NCI-H226 (cell line): Measurements from ENCODE around the gene CASTOR1.

Source experiments
- DNase-seq: peaks from one replicate; pipeline ENCODE4 v3.0.0-alpha.2; 2015

Gene CASTOR1

DNA sequence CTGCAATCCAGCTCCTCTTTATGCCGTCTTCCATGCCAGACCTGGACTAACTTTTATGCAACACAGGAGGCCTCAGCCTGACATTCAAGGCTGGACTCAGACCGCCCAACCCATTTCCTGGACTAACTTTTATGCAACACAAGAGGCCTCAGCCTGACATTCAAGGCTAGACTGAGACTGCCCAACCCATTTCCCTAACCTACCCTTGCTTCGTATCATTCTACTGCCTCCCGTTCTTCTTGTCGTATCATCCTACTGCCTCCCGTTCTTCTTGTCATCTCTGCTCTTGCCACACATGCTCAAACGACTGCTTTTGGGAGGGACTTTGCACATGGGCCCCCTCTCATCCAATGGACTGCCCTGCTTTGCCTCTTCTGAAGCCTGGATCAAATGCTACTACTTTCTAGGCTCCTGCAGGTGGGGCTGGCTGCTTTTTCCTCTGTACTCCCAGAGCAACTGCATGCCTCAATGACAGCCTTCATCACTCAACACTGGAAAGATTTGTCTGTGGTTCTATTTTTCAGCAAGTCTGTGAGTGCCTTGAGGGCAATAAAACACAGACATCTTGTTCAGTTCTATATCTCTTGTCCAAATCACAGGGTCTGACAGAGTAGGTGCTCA, 29.6 kb upstream of the CASTOR1 start:
- no peak for DNase-seq

DNA sequence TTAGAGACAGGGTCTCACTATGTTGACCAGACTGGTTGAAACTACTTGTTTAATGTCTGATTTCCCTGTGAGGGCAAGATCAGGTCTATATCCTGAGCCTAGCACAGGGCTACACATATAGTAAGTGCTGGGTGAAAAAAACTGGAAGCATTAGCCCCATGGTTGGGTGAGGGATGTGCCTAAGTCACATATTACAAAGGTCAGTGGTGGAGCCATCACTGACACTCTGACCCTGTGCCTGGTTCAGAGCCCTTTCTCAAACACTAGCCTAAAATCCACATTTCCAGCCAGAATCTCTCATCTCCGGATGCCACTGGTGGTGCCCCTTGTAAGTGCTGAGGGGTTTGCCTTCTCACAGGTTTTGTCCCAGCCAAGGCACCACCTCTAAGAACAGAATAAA, 28.5 kb upstream of the CASTOR1 start:
- DNase-seq: no peak

DNA sequence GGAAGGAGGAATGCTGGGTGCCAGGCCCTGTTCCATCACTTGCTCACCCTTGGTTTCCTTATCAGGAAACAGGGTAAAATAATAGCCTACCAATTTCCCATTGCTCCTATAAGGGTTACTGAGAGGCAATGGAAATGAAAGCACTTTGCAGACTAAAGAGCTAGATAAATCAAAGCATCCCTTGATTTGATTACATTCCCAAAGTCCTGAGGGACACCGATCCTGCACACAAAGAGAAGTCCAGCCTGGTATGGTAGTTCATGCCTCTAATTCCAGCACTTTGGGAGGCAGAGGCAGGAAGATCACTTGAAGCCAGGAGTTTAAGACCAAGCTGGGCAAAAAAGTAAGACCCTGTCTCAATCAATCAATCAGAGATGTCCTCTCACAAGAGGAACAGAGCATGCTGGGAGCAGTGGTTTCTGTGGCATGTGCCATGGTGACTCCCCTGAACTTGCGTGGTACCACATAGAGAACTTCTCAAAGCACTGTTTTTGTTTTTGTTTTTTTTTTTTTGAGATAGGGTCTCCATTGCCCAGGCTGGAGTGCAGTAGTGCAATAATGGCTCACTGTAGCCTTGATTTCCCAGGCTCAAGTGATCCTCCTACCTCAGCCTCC, 26.8 kb upstream of the CASTOR1 start:
- no peak for DNase-seq

DNA sequence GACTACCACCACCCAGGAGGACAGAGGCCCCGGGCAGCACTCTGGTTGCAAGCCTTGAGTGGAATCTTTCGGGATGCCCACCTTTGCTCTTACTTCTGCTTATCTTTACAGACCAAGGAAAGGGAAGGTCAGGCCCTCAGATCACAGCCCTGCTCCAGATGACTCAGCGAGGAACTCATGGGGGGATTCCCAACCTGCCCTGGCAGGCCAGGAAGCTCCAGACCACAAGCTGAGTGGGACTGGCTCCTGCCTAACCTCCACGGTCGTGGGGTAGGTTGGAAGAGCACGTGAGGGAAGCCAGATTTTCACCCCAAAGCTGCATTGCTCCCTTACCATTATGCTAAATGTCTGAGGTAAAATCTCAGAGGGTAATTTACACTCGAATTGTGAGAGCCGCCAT, 25.6 kb upstream of the CASTOR1 start:
- DNase-seq: peak; percentile 65

DNA sequence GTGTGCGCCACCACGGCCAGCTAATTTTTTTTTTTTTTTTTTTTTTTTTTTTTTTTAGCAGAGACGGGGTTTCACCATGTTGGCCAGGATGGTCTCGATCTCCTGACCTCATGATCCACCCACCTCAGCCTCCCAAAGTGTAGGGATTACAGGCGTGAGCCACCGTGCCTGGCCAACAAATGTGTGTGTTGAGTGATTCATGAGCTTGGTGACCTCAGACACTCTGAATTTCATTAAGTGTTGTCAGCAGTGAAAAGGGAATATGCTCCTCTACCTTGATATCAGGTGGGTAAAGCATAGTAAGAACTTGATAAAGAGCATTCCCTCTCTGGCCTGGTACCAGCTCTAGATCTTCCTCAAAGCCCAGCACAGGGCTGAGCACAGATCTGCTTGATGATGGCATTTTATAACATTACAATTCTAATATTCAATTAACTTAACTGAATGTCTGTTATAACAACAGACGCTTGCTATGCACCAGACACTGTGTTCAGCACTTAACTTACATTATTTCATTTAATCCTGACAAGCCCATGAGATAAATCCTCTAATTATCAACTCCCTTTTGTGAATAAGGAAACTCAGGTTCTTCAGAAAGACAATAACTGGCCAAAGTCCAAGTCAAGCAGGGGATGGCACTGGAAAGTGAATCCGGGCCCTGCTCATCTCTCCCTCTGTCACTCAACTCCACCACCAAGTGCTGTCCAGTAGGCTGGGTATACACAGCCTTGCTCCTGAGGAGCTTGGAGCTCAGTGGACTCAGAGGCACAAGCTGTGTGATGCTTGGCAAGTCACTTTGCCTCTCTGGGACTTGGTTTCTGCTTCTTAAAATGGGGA, 24.4 kb upstream of the CASTOR1 start:
- peak; percentile 12 for DNase-seq

DNA sequence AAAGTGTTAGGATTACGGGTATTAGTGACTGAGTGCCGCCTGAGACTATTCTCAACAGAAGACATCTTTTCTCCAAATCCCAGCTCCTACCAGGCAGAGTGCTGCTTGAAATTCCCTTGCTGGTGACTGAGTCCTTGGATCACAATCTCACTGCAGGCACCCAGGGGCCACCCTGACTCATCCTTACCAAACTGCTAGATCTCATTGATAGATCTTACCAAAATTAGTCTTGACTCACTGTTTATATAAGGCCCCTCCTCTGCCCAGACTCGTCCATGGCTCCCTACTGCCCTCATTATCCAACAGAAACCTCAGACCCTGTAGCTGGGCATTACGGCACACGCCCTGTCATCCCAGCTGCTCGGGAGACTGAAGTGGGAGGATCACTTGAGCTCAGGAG, 22.7 kb upstream of the CASTOR1 start:
- DNase-seq: peak; percentile 15

DNA sequence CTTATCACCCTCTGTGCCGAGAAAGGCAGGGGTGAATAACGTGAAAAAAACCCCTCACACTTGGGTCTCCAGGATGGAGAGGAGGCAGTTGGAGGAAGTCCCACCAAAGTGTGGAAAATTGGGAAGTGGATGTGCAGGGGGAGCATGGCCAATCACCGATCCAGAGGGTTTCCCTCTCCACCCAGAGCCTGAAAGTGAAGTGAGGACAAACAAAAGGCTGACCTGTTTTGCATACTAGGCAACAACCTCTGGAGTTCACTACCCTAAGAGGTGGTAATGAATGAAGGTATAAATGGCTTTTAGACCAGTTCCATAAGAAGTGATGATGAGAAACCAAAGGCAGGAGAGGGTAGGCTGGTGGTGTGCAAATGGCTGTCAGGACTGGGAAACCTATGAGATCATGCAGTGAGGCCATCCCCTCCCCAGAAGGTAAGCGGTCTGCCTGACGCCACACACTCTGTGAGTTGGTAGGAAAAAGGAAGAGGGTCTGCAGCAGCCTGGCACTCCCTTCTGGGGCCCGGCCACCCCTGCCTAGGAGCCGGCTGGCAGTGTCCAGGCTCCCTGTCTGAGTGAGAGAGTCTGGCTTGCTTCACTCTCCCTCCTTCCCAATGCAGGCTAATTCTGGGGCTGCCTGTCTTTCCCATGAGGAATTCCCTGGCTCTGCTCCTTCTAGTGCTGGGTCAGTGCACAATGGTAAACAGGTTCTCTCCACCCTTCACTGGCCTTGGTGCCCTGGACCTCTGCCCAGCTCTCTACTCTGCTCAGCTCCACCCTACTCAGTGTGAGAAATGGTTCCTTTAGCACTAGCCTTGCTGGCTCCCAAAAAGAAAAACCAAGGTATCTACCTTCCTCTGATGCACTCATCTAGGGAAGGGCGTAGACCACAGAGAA, 21.8 kb upstream of the CASTOR1 start:
- DNase-seq: peak; percentile 70

DNA sequence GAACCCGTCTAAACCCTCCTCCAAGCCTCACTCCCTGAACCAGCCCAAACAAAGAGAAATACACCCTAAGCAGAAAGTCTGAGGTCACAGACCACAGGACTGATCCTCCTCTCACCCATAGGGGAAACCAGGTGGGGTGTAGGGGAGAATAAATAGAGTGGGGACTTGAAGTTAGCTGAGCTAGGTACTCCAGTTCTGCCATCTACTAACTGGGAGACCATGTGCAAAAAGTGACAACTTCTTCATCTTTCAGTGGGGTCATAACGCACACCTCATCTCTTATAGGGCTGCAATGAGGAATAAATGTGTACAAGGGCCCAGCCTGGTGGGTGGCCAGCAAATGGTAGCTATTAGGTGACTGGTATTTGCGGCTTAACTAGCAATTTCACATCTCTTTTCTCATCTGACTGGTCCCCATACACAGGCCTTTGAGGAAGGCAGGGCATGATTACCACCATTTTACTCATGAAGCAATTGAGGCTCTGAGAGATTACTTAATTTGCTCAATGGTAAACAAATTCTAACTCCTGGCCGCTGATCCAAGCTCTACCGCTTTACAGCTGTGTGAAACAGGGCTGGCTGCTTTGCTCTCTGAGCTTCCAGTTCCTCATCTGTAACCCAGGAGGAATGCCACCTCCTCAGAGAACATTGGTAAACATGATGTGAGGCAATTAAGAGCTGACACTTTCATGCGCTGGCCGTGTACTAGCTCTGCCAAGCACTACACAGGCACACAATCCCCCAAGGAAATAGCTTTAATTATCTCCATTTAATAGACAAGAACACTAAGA, 20.8 kb upstream of the CASTOR1 start:
- no peak for DNase-seq

DNA sequence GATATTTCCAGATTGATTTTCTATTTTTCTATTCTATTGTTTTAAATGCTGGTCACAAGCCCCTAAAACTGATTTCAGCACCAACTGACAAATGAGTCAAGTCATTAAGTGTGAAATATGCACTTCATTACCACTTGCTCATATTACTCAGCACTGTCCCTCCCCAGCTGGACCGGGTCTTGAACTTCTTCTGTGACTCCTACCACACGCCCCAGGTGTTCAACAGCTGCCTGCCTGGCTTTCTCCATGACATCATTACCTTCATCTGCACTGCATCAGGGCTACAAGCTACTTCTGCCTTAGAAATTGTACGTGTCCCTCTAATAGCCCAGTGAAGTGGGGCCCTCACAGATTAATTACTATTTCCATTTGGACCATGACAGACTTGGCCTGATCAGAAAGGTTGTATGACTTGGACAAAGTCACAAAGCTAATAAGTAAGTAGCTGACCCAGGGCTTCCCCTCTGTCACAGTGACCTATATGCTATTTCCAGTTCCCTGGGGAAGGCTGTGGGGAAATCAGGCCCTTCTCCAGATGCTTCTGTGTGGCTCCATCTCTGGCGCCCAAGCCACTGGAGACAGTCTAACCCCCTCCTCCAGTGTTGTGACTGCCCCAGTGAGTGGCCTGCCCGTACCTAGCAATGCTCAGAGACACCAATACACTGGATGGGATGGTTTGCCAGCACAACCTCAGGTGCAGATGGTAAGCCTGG, 19.4 kb upstream of the CASTOR1 start:
- DNase-seq: no peak

DNA sequence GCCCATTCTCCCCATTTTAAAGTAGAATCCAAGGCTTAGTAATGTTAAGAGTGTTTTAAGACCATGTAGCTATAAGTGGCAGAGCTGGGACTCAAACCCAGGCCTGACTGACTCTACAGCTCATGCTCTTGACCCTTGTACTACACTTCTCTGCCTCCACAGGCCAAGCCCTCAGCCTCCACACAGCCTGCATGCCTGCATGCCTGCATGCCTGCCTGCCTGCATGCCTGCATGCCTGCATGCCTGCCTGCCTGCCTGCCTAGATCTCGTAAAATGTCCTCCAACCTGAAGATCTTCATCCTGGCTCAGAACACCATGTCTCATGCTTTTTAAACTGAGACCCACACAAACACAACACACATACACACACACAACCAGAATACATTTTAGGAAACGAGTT, 18.8 kb upstream of the CASTOR1 start:
- no peak for DNase-seq

DNA sequence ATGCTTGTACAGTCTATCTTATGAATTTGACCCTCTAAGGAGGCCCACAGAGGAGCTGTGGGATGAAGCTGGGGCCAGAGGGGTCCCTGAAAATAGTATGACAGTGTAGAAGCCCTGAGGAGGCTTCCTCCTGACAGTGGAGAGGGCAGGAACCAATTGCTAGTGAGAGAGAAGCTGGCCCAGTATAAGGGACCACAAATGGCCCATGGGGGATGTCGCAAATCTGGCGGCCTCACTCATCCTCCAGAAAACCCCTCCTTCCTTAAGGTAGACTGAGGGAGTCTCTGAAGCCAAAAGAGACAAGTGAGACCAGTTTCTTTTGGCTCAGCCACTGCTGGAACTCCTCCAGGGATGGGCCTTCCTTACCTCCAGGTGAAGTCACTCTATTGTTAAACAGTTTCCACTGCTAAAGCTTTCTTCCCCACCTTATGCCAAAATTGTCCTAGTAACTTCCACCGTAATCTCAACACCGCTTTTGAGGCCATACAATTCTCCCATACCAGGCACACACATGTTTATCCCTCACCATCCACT, 17.8 kb upstream of the CASTOR1 start:
- no peak for DNase-seq

DNA sequence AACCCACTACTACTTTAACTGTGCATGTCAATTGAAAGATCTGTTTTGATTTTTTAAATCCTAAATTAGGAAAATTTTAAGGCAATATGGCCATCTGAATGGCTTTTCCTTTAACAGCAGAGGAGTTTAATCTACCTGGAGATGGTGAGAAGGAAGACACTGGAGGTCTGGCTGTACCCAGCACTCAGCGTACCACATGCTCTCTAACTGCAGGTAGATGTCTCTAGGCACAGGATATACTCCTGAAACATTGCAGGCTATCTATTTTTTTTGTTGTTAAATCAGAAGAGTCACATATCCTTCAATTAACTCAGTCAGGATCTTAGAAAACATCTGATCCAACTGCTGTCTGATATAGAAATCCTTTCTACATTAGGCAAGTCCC, 17.3 kb upstream of the CASTOR1 start:
- DNase-seq: no peak

DNA sequence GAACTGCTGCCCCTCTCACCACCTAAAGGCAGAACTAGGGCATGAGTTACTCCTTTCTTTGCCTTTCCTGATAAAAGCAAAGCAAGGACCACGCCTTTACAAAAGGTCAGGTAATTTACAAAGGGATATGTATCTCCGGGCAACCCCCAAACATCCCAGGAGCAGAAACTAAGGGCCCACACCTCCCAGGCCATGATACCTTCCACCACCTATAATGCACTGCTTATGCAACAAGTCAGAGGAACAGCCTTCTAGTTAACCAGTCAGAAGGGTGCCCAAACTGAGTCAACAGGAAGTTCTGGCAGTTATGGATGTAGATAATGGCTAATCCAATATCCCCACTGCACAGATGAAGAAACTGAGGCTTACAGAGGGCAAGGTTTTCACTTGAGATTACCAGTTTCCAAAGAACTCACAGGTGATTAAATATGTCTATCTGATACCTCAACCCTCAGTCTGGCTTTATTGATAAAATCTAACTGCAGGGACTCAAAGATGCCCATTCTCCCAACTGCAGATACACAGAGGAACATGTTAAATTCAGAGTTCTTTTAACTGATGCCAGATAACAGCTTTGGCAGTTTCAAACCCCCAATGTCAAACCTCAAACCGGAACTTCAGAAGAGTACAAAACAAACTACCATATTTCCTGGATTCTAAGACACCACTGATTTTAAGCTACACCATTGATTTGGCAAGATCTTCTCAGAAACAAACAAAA, 16.8 kb upstream of the CASTOR1 start:
- no peak for DNase-seq

DNA sequence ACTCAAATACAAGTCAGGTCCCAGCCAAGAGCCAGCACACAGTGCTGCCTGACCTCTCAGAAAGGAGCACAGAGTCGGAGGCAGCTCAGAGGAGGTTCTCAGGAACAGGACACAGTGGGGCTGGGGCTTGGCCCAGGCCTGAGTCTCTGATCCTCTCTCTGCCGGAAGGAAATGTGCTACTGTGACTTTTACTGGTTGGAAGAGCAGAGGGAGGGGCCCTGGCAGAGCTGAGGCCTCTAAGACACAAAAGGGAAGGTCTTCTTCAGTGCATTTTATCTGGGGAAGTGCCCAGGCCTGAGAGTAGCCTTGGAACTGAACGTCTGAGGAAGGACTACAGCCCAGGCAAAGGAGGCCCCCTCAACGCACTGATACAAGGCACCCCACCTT, 16.2 kb upstream of the CASTOR1 start:
- no peak for DNase-seq

DNA sequence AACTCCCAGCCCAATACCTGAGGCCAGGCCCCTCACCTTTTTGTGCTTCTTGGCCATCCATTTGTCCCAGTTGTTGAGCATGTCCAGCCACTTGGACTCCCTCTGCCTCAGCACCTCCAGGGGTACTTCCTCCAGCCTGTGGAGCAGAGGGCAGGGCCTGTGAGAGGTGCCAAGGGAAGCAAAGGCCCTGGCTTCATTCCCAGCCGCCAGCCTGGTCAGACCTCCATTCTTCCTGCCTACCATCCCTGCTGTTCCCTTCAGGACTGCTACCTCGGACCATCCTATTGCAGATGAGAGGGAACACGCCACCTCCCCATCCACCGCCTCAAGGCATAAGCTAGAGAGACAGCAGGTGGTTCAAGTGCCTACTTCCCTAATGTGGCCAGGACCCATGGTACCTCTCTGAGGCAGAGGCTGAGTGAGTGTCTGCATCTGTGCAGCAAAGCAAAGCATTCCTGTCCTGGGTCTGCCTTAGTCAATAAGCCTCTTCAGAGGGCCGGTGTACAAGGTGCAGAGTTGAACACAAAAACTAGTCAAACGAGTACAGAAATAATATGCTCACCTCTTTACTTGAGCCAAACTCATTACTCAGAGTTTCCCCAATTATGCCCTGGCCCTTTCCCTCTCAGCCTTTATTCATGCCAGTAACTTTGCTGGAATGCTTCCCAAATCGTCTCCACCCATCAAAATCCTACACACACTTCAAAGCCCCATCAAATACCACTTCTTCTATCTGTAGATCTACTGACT, 15.4 kb upstream of the CASTOR1 start:
- DNase-seq: no peak

DNA sequence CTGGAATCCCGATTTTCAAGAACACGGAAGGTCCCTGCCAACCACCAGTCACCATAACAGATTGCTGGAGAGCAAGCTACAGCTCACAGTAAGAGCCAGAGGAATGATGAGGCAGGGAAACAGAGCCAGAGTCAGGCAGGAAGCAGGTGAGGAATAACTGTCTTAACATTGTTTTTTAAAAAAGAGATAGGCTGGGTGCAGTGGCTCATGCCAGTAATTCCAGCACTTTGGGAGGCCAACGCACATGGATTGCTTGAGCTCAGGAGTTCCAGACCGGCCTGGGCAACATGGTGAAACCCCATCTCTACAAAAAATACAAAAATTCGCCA, 13.5 kb upstream of the CASTOR1 start:
- no peak for DNase-seq

DNA sequence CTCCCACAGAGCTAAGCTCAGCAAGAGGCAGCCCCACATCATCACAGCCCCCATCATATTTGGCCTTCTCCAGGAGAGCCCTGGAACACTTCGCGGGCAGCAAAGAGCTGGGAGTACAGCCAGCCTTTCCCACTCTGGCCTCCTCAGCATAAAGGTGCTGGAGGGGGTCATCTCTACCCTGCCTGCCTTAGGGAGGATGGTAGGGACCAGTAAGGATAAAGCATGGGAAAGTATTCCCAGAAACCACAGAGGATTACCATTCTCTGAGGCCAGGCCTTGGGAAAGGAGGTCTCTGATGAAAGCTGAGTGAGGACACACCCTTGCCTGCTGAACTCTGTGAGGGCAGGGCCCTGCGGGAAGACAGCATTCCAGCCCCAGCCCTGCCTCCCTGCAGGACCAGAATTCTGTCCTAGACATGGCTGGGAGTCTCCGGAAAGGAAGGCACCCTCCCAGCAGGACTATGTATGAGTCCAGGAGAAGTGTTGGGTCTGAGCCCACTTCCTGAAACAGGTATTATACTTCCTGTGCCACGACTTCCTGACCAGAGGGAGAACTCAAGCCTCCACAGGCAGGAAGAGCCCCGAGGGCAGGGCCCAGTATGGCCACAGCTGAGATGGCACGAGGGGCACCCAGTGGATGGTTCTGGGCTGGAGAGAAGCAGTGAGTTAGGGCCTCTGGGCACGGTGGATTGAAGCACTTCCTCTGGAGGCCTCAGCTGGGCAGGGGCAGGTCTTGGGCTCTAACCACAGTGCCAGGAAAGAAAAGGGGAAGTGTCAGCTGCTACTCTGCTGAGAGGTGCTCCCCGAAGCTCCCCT, 12.9 kb upstream of the CASTOR1 start:
- DNase-seq: peak; percentile 82

DNA sequence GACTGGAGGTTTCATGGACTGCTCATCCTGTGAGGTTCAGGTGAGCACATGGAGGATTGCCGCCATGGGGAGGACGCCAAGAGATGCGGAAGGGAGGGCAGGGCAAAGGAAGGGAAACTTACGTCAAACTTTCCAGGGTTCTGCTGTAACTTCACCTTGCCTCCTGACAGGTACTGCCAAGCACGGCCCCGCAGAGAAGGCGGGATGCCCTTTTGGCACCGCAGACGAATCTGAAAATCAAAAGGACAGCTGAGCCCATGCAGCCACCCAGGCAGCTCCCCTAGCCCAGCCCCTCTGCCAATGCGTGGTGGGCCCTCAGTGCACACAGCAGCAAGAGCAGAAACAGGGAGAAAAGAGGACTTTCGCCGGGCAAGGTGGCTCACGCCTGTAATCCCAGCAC, 10.0 kb upstream of the CASTOR1 start:
- DNase-seq: no peak

DNA sequence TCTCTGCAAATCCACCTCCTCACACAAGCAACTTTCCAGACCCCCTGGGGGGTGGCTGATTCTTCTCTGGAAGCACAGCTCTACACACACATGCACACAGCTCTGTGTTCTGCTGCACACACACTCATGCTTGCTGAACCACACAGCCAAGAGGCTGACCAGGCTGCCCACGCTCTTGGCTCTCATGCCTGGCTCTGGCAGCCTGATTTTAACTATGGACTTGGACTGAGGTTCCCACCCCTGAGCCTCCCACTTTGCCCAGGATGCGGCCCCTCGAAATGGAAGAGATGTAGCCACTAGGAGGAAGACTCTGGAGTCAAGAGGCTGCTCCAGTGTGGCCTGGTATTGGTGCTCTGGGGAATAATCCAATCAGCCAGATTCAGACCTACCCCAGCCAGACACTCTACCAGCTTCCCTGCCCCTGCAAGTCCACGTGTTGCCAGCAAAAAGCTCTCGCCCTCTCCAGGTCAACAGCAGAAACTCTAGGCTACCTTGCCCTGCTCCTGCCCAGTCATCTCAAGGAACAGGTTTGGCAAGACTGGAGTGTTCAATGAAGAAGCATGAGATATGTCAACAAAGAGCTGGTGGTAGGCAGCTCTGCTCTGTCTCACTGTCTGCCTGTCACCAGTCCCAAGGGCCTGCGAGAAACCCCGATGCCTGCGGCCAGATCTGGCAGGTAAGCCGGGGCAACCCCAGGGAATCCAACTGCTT, 8.8 kb upstream of the CASTOR1 start:
- DNase-seq: no peak
